HG02763 (cell line): ENCODE data around the gene C6orf47.
"Not testable (repeated sequence)": the region's sequence is repeated elsewhere in the genome, so short reads cannot be mapped to it uniquely, and the experiment has no call there.

Experiments used
- ATAC-seq: cut with Tn5 transposase; IDR thresholded peaks from one replicate; pipeline ENCODE4 v1.9.1; 2021; ENCODE audit warnings: mild to moderate bottlenecking, moderate library complexity; ENCODE audit not compliant: unreplicated experiment

The C6orf47 gene

GRCh38 chr6:31660381-31661261 is at the start of gene C6orf47:
Gene C6orf47 (minus strand): TSS chr6:31660778. CDS start chr6:31659947, 831 bp downstream.
- ATAC-seq: peak; percentile 46

GRCh38 chr6:31709157-31709556 is 48.6 kb upstream of the C6orf47 start:
- ATAC-seq: not testable (repeated sequence)

- ATAC-seq: no peak
Observed at GRCh38 chr6:31708224-31708623, 47.6 kb upstream of the C6orf47 start.

- no peak for ATAC-seq
Observed at GRCh38 chr6:31707701-31708100, 47.1 kb upstream of the C6orf47 start.

- no peak for ATAC-seq
Observed at GRCh38 chr6:31706599-31706998, 46.0 kb upstream of the C6orf47 start, which contains the start of gene LY6G6F. Gene LY6G6F (plus strand): TSS chr6:31706866. CDS start chr6:31706907, 41 bp downstream.

GRCh38 chr6:31705931-31706330 is 45.4 kb upstream of the C6orf47 start:
- no peak for ATAC-seq

GRCh38 chr6:31702819-31703716 is 42.5 kb upstream of the C6orf47 start, which contains the start of gene ABHD16A:
Gene ABHD16A (minus strand): TSS chr6:31703324. CDS start chr6:31703281, 43 bp downstream.
- ATAC-seq: peak; percentile 83

GRCh38 chr6:31702405-31702818 is 41.8 kb upstream of the C6orf47 start:
- ATAC-seq: no peak

- ATAC-seq: no peak
Observed at GRCh38 chr6:31701666-31702404, 41.3 kb upstream of the C6orf47 start.

GRCh38 chr6:31700740-31701401 is 40.3 kb upstream of the C6orf47 start:
- ATAC-seq: no peak

- no peak for ATAC-seq
Observed at GRCh38 chr6:31697555-31697954, 37.0 kb upstream of the C6orf47 start.

- no peak for ATAC-seq
Observed at GRCh38 chr6:31693535-31693934, 33.0 kb upstream of the C6orf47 start.

GRCh38 chr6:31692886-31693285 is 32.3 kb upstream of the C6orf47 start:
- ATAC-seq: no peak

- ATAC-seq: no peak
Observed at GRCh38 chr6:31692353-31692752, 31.8 kb upstream of the C6orf47 start.

GRCh38 chr6:31691564-31692108 is 31.1 kb upstream of the C6orf47 start:
- ATAC-seq: no peak

GRCh38 chr6:31691078-31691463 is 30.5 kb upstream of the C6orf47 start:
- ATAC-seq: no peak

- no peak for ATAC-seq
Observed at GRCh38 chr6:31690231-31691077, 29.9 kb upstream of the C6orf47 start.

GRCh38 chr6:31689249-31690110 is 28.9 kb upstream of the C6orf47 start:
- ATAC-seq: no peak
